Astrocyte of the spinal cord (primary cell): ENCODE results near the gene MEP1B.

Experiments used
- DNase-seq: peaks from one replicate; pipeline ENCODE4 v3.0.0; 2011; ENCODE audit warnings: low read depth, low spot score
- H3K4me3 ChIP-seq: 2 replicates; pipeline ENCODE4 v1.5.1; 2011; ENCODE audit warnings: low read depth, mild to moderate bottlenecking, low read length, moderate library complexity
- CTCF ChIP-seq: IDR thresholded peaks from 2 replicates; pipeline ENCODE4 v1.5.1; 2012; ENCODE audit warnings: low read depth, mild to moderate bottlenecking, low read length, inconsistent platforms
- in situ Hi-C: cut with HindIII; loops from 2 replicates; pipeline ENCODE4 v1.10.0; 2017; ENCODE audit warnings: low sequenced_read_pairs

The MEP1B gene

DNA sequence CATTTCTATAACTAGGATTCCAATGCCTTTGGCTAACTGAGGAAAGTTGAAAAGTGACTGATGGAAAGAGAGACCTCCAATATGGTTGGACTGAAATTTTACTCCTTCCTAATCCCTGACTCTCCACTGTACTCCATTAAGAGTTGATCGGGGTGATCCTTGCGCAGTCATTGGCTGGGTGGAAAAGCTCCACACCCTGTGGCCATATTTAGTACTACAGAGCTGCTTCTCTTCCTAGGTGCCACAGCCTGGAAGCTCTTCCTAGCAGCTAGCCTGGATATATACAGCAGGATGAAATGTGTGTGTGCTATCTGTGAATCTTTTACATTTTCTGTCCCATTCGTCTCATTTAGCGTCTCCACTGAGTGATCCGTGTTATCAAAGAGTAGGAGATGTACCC is 71.2 kb downstream of the MEP1B start:
- no peak for DNase-seq
- in situ Hi-C loops, result no loop called here
- TF ChIP-seq CTCF, result peak; percentile 6

GRCh38 chr18:32262092-32262491 is 72.3 kb downstream of the MEP1B start:
- TF ChIP-seq CTCF, result no peak
- no peak overlapping the region for H3K4me3 ChIP-seq
- in situ Hi-C loops, result no loop called here
- DNase-seq, result no peak

More for the DNA sequence above, 71.2 kb downstream of the MEP1B start:
- no peak overlapping the region for H3K4me3 ChIP-seq

GRCh38 chr18:32264401-32264800 is 74.6 kb downstream of the MEP1B start:
- no peak for TF ChIP-seq CTCF
- in situ Hi-C loops, result no loop called here
- no peak for DNase-seq
- H3K4me3 ChIP-seq, result no peak overlapping the region

DNA sequence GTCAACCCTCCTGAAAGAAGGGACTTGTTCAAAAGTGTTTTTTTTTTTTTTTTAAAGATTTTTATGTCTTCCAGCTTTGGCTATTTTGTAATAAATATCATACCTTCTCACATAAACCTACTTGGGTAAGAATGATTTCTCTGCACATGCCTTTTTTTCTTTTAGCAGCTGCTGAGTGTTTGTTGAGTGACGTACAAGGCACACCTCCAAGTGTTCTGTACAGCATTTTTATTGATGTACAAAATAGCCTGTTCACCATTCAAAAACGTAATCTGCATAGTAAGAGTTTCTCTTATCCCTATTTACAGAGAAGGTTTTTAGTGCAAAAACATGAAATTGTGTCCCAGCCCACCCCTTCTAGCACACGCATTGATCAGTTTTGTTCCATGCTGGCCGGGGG is 77.6 kb downstream of the MEP1B start:
- no peak for DNase-seq
- no peak overlapping the region for H3K4me3 ChIP-seq
- in situ Hi-C loops, result no loop called here
- no peak for TF ChIP-seq CTCF
